Upper lobe of left lung (tissue), 6 donors: ENCODE data around the gene GAGE12G. TPM values are rescaled to one million over a fixed set of nuclear protein-coding genes. Genes with fewer than 3 reads are reported as not detected.

Experiments
- ATAC-seq, 2 donors: fragments of 200-7000 bp; cut with Tn5 transposase; one replicate each; pipeline ENCODE4 v1.9.1; 2022; ENCODE audit warnings: mild to moderate bottlenecking in 2 of 2, moderate library complexity in 2 of 2; ENCODE audit not compliant: low FRiP score in 2 of 2
- DNase-seq, 2 donors: peaks; one replicate each; pipeline ENCODE4 v3.0.0-alpha.2; 2019 to 2020
- H3K27ac ChIP-seq, 4 donors: fragments of 200-600 bp; sonication (generic); one replicate each; pipeline ENCODE4 v1.5.1; 2016 to 2019
- H3K27me3 ChIP-seq, 4 donors: fragments of 200-600 bp; sonication (generic); one replicate each; pipeline ENCODE4 v1.5.1; 2017 to 2019
- H3K36me3 ChIP-seq, 4 donors: fragments of 200-600 bp; sonication (generic); one replicate each; pipeline ENCODE4 v1.5.1; 2016 to 2019
- H3K4me1 ChIP-seq, 4 donors: fragments of 200-600 bp; sonication (generic); one replicate each; pipeline ENCODE4 v1.5.1; 2018 to 2019
- H3K4me3 ChIP-seq, 4 donors: fragments of 200-600 bp; sonication (generic); one replicate each; pipeline ENCODE4 v1.5.1; 2017 to 2019; ENCODE audit warnings: mild to moderate bottlenecking in 2 of 4, moderate library complexity in 1 of 4
- H3K9me3 ChIP-seq, 4 donors: fragments of 200-600 bp; sonication (generic); one replicate each; pipeline ENCODE4 v1.5.1; 2018 to 2019
- EP300 ChIP-seq, 4 donors: sonication (generic); formaldehyde crosslinking; IDR thresholded peaks; one replicate each; pipeline ENCODE4 v1.5.1; 2017; ENCODE audit warnings: antibody characterized with exemption in 4 of 4, control low read depth in 2 of 4
- POLR2A ChIP-seq, 4 donors: fragments of 450-650 bp; IDR thresholded peaks; one replicate each; pipeline ENCODE4 v1.5.1; 2016 to 2017; ENCODE audit warnings: antibody characterized with exemption in 4 of 4, mild to moderate bottlenecking in 2 of 4
- POLR2AphosphoS5 ChIP-seq, 2 donors: sonication (generic); formaldehyde crosslinking; IDR thresholded peaks; one replicate each; pipeline ENCODE4 v1.5.1; 2017; ENCODE audit warnings: antibody characterized with exemption in 2 of 2
- WGBS, 2 donors: methylation state at CpG; one replicate each; pipeline ENCODE4 v1.1.5; 2017 to 2018; 5-methylcytosine and 5-hydroxymethylcytosine counted together
- small RNA-seq, 4 donors: library from RNA; depleted of rRNA; stranded (forward); fragments of <200 nt; gene quantifications; one replicate each; pipeline ENCODE3, GENCODE V24; 2016
- total RNA-seq, 6 donors: library from RNA; depleted of rRNA in 4 of 6; stranded (reverse); fragments of >200 nt in 4 of 6; gene quantifications; one replicate each; pipeline versions ENCODE4 v1.1.0 to v1.2.1, GENCODE V29; 2016 to 2021
- TF ChIP-seq, protein P1 (sequence below), 6 experiments: fragments of 450-650 bp in 4 of 6; fragments of 200-600 bp in 2 of 6; sonication (generic) in 2 of 6; IDR thresholded peaks; one replicate each; pipeline ENCODE4 v1.5.1; 2016 to 2019; ENCODE audit warnings: antibody characterized with exemption in 6 of 6
- donor health status: DM: no; HTN: no; CAD: no; lungs with moderate emphysema.
- donor health status: DM: no; HTN: yes; CAD: no; lungs with severe emphysema.

The GAGE12G gene
- total RNA-seq, 6 donors from 2014 or later, result not detected

GRCh38 chrX:49610718-49611310 lies 40.6 kb downstream of the GAGE12G start:
- Histone ChIP-seq H3K4me3 (no peak overlapping the region), H3K36me3 (no peaks in the 10 kb centered on the region), H3K9me3 (no peaks in the 10 kb centered on the region), H3K27ac (no peak overlapping the region), H3K4me1 (no peaks in the 10 kb centered on the region), H3K27me3 (no peaks in the 10 kb centered on the region)
- TF ChIP-seq EP300 (IDR thresholded peaks at IDR 0.05) (no peak), POLR2AphosphoS5 (IDR thresholded peaks at IDR 0.05) (no peak), POLR2A (IDR thresholded peaks at IDR 0.05) (no peak)
- TF ChIP-seq, protein P1, sequence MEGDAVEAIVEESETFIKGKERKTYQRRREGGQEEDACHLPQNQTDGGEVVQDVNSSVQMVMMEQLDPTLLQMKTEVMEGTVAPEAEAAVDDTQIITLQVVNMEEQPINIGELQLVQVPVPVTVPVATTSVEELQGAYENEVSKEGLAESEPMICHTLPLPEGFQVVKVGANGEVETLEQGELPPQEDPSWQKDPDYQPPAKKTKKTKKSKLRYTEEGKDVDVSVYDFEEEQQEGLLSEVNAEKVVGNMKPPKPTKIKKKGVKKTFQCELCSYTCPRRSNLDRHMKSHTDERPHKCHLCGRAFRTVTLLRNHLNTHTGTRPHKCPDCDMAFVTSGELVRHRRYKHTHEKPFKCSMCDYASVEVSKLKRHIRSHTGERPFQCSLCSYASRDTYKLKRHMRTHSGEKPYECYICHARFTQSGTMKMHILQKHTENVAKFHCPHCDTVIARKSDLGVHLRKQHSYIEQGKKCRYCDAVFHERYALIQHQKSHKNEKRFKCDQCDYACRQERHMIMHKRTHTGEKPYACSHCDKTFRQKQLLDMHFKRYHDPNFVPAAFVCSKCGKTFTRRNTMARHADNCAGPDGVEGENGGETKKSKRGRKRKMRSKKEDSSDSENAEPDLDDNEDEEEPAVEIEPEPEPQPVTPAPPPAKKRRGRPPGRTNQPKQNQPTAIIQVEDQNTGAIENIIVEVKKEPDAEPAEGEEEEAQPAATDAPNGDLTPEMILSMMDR (IDR thresholded peaks at IDR 0.05), result no peak
- ATAC-seq (no peak), DNase-seq (no peak)
- 48 to 55% methylated on average over 4 to 7 of the region's 7 CpGs for WGBS, 2 donors

GRCh38 chrX:49618574-49618973 lies 48.4 kb downstream of the GAGE12G start:
- no peaks in the 10 kb centered on the region for H3K9me3 ChIP-seq
- DNase-seq, result no peak
- no peaks in the 10 kb centered on the region for H3K4me1 ChIP-seq
- H3K36me3 ChIP-seq, result no peaks in the 10 kb centered on the region
- no peak for TF ChIP-seq POLR2AphosphoS5 (IDR thresholded peaks at IDR 0.05)
- TF ChIP-seq, protein P1 (IDR thresholded peaks at IDR 0.05), result no peak
- no peak for TF ChIP-seq POLR2A (IDR thresholded peaks at IDR 0.05)
- no peak for TF ChIP-seq EP300 (IDR thresholded peaks at IDR 0.05)
- no peak for ATAC-seq
- H3K27me3 ChIP-seq, result no peaks in the 10 kb centered on the region
- WGBS, 2 donors, result 89 to 93% methylated on average over 2 of the region's 2 CpGs
- H3K27ac ChIP-seq, result no peak overlapping the region
- H3K4me3 ChIP-seq, result no peak overlapping the region

Small RNAs within 50 kb of the gene (small RNA-seq; reads per million reads assigned to genes)
- gene GAGE12B, result 0 reads per million in 4 donors

Other genes starting within 250 kb of the GAGE12G start
- under 1 TPM in 1 of 6 donors, not detected in 5; 0.72 TPM for gene GAGE12J, start 248.4 kb upstream of the GAGE12G start, total RNA-seq
- not detected for gene GAGE13, start 238.8 kb upstream of the GAGE12G start, total RNA-seq
- gene GAGE12C, start 38.2 kb upstream of the GAGE12G start, total RNA-seq, result not detected
- not detected for gene GAGE12D, start 28.7 kb upstream of the GAGE12G start, total RNA-seq
- not detected for gene GAGE12E, start 19.1 kb upstream of the GAGE12G start, total RNA-seq
- not detected for gene GAGE12F, start 9.6 kb upstream of the GAGE12G start, total RNA-seq
- gene GAGE12H, start 9.5 kb downstream of the GAGE12G start, total RNA-seq, result not detected
- gene GAGE2A, start 19.1 kb downstream of the GAGE12G start, total RNA-seq, result 1 to 10 TPM in 1 of 6 donors, under 1 TPM in 1, not detected in 4; 0.71 to 1.2 TPM
- gene GAGE1, start 28.6 kb downstream of the GAGE12G start, total RNA-seq, result under 1 TPM in 2 of 6 donors, not detected in 4; 0.44 to 0.66 TPM
- not detected for gene PAGE1, start 125.6 kb downstream of the GAGE12G start, total RNA-seq